Stomach smooth muscle (tissue), 2 donors: Measurements from ENCODE around the gene RAD9B.
"Not testable (repeated sequence)": the region's sequence is repeated elsewhere in the genome, so short reads cannot be mapped to it uniquely, and the experiment has no call there.

Experiments used
- H3K27ac ChIP-seq: one replicate; pipeline ENCODE4 v1.7.0; 2013; ENCODE audit warnings: mild to moderate bottlenecking, low read length, inconsistent platforms
- H3K27me3 ChIP-seq, 2 donors: one replicate each; pipeline ENCODE4 v1.7.0; 2013; ENCODE audit warnings: low read length in 2 of 2; ENCODE audit not compliant: insufficient read depth in 2 of 2, control insufficient read depth in 1 of 2
- H3K36me3 ChIP-seq, 2 donors: one replicate each; pipeline ENCODE4 v1.7.0; 2013; ENCODE audit warnings: low read length in 2 of 2; ENCODE audit not compliant: control insufficient read depth in 2 of 2, insufficient read depth in 2 of 2
- H3K4me1 ChIP-seq: one replicate; pipeline ENCODE4 v1.7.0; 2013; ENCODE audit warnings: low read length; ENCODE audit not compliant: control insufficient read depth, insufficient read depth
- H3K4me3 ChIP-seq, 2 donors: one replicate each; pipeline ENCODE4 v1.7.0; 2013; ENCODE audit warnings: low read length in 2 of 2
- H3K9ac ChIP-seq, 2 donors: one replicate each; pipeline ENCODE4 v1.7.0; 2013; ENCODE audit warnings: low read length in 2 of 2, mild to moderate bottlenecking in 1 of 2
- H3K9me3 ChIP-seq, 2 donors: one replicate each; pipeline ENCODE4 v1.7.0; 2013; ENCODE audit warnings: low read length in 2 of 2; ENCODE audit not compliant: control insufficient read depth in 2 of 2
- donor health status: healthy.
- donor health status: Pancreatic carcinoma.

The RAD9B gene

DNA sequence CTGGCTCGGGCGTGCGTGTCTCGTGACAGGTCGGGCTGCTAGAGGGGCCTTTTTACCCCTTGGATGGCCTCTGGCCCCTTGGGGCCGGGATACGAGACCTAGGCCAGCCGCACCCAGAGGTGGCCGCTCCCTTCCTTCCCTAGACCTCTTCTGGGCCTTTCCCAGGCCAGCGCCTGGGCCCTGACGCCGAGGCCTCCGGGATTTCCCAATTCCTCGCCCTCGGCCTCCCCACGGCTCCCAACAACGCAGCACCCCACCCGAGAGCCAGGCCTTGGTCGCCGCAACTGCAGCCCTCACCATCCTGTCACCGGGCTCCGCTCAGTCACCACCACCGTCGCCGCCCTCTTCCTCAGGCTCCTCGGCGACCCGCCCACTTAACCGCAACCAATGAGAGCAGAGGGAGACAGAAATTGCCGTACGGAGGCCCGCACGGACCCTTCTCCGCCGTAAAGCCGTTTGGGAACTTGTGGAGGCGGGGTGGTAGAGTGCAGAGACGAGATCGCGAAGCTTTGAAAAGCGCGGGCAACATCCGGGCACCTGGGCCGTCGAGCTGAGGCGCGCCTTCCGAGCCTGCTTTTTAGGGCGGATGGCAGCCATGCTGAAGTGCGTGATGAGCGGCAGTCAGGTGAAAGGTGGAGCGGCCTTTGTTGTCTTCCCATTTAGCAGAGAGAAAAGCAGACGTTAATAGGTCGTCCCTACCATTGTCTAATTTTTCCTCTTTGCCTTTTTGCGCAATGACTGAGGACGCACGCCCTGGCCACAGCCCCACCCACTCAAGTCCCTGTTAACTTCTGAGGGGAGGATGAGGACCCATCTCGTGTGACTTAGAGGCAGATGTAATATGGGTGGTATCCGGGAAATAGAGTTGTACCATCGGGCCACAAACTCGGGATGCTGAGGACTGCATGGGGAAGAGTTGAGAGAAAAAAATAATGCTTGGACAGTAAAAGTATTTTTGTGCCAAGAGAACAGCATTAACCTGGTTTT lies at the start of gene RAD9B, which contains the start of gene VPS29:
Gene RAD9B, plus strand, starts transcription at position 580 of the 987 bp plus-strand sequence. Its CDS starts 7 bp downstream, at position 587.
Gene VPS29, minus strand, starts transcription at position 360 of the 987 bp plus-strand sequence. Its CDS starts 60 bp downstream, at position 300.
- peak within 1 kb of the TSS; percentile 96 to 98 for H3K9ac ChIP-seq

GRCh38 chr12:110453569-110454296 lies 48.4 kb upstream of the RAD9B start:
- Histone ChIP-seq H3K36me3 (peaks cover 0 to 11% of the 10 kb centered on the region in 2 donors), H3K4me3 (no peak overlapping the region), H3K27me3 (no peaks in the 10 kb centered on the region), H3K9me3 (no peaks in the 10 kb centered on the region), H3K9ac (no peak overlapping the region), H3K4me1 (peaks cover 7% of the 10 kb centered on the region), H3K27ac (no peak overlapping the region)

More for the DNA sequence above, at the start of gene RAD9B, which contains the start of gene VPS29:
- peak within 1 kb of the TSS; percentile 85 to 96 for H3K4me3 ChIP-seq
- no peaks in the 10 kb centered on the region for H3K27me3 ChIP-seq
- no peaks in the 10 kb centered on the region for H3K36me3 ChIP-seq
- H3K27ac ChIP-seq, result peak within 1 kb of the TSS; percentile 78
- H3K9me3 ChIP-seq, result no peaks in the 10 kb centered on the region
- H3K4me1 ChIP-seq, result peaks cover 19% of the 10 kb centered on the region

DNA sequence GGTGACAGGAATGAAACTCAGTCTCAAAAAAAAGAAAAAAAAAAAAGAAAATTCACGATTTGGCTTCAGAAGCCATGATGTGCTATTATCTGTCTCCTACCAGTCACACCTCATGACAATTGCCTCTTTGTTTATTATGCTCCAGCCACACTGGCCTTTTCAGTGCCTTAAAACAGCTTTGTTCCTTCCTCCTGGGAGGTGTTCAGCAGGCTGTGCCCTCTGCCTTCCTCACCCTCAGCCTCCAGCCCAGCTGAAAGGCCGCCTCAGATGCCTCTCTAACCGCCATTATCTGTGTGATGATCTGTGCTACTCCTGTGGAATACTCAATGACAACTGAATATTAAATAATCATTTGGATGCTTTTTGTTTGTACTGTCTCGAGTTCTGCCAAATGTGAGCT lies 43.4 kb upstream of the RAD9B start:
- Histone ChIP-seq H3K27me3 (no peaks in the 10 kb centered on the region), H3K4me3 (no peak overlapping the region), H3K9me3 (no peaks in the 10 kb centered on the region), H3K36me3 (peaks cover 0 to 21% of the 10 kb centered on the region in 2 donors), H3K4me1 (no peaks in the 10 kb centered on the region), H3K9ac (no peak overlapping the region), H3K27ac (no peak overlapping the region)

GRCh38 chr12:110461189-110461588 lies 40.9 kb upstream of the RAD9B start:
- peaks cover 0 to 19% of the 10 kb centered on the region in 2 donors for H3K36me3 ChIP-seq
- not testable (repeated sequence) for H3K9me3 ChIP-seq

GRCh38 chr12:110465024-110465423 lies 37.1 kb upstream of the RAD9B start:
- Histone ChIP-seq H3K27me3 (no peaks in the 10 kb centered on the region), H3K4me3 (no peak overlapping the region), H3K9ac (no peak overlapping the region), H3K9me3 (no peaks in the 10 kb centered on the region), H3K27ac (no peak overlapping the region), H3K36me3 (peaks cover 0 to 13% of the 10 kb centered on the region in 2 donors), H3K4me1 (peaks cover 19% of the 10 kb centered on the region)

More at GRCh38 chr12:110461189-110461588, 40.9 kb upstream of the RAD9B start:
- not testable (repeated sequence) for H3K9ac ChIP-seq, H3K4me1 ChIP-seq, H3K27ac ChIP-seq, H3K4me3 ChIP-seq, H3K27me3 ChIP-seq

DNA sequence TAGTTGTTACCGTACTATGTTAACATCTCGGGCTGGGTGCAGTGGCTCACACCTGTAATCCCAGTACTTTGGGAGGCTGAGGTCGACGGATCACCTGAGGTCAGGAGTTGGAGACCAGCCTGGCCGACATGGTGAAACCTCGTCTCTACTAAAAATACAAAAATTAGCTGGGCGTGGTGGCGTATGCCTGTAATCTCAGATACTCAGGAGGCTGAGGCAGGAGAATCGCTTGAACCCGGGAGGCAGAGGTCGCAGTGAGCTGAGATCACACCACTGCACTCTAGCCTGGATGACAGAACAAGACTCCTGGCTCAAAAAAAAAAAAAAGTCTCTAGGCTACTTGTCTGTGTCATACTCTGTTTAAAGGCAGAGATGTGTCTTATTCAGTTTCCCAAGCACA lies 36.4 kb upstream of the RAD9B start:
- not testable (repeated sequence) for H3K27me3 ChIP-seq, H3K9me3 ChIP-seq, H3K4me3 ChIP-seq, H3K9ac ChIP-seq, H3K27ac ChIP-seq
- peaks cover 0 to 11% of the 10 kb centered on the region in 2 donors for H3K36me3 ChIP-seq
- H3K4me1 ChIP-seq, result peaks cover 19% of the 10 kb centered on the region

DNA sequence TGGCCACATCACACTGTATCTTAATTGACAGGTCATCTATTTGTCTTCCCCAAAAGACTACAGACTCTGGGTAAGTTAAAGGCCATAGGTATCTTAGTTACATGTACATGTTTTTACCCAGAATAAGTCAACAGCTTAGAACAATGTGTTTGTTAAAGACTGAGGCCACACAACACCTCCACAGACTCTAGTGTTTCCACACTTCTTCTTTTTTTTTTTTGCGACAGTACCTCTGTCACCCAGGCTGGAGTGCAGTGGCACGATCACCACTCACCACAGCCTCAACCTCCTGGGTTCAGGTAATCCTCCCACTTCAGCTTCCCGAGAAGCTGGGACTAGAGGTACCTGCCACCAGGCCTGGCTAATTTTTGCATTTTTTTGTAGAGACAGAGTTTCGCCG lies 35.3 kb upstream of the RAD9B start:
- peaks cover 0 to 9% of the 10 kb centered on the region in 2 donors for H3K36me3 ChIP-seq
- no peaks in the 10 kb centered on the region for H3K27me3 ChIP-seq
- no peaks in the 10 kb centered on the region for H3K9me3 ChIP-seq
- H3K9ac ChIP-seq, result peak overlapping the region in 1 of 2 donors; percentile 84
- H3K4me3 ChIP-seq, result peak overlapping the region; percentile 44 to 84
- no peak overlapping the region for H3K27ac ChIP-seq
- peaks cover 19% of the 10 kb centered on the region for H3K4me1 ChIP-seq

- Histone ChIP-seq H3K4me3 (peak overlapping the region; percentile 84 to 99), H3K36me3 (peaks cover 0 to 6% of the 10 kb centered on the region in 2 donors), H3K9ac (peak overlapping the region; percentile 84 to 97), H3K9me3 (no peaks in the 10 kb centered on the region), H3K27ac (peak overlapping the region; percentile 94), H3K4me1 (peaks cover 19% of the 10 kb centered on the region), H3K27me3 (no peaks in the 10 kb centered on the region)
These were observed 34.3 kb upstream of the RAD9B start for GRCh38 chr12:110467847-110468213.

DNA sequence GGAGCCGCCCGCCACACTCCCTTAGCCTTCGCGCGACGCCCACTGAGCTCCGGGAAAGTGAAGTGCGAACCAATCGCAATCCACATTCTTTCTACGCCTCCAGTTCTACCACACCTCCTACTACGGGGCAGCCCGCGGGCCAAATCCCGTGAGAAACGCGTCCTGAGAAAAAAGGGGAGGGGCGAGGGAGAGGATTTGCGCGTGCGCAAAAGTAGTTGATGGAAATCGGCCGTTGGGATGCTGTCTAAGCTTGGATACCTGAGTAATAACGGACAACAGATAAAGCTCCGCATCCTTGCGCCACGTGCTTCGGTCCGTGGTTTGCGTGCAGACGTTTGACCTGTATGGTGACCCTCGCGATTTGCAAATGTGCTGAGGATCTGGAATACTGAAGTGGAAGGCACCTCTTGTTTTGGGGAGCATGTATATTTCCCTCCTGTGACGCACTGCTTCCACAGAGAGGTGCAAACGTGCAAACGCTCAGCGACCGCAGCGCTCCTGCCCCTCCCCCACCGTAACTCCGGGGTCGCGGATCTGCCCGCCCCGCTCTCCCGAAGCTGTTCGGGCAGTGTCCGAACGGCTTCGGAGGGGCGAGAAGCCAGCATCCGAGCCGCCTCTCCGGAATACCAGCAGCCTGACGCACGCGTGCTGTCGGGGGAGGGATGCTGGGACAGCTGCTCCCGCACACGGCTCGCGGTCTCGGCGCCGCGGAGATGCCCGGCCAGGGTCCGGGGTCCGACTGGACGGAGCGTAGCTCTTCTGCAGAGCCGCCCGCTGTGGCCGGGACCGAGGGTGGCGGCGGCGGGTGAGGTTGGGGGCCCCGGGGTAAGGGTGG lies 33.7 kb upstream of the RAD9B start, which contains the start of the genes FAM216A and GPN3:
Gene FAM216A, plus strand, starts transcription at position 632 of the 835 bp plus-strand sequence. Its CDS starts 31 bp downstream, at position 663.
Gene GPN3, minus strand, starts transcription at position 44 of the 835 bp plus-strand sequence. CDS start 54 bp downstream, outside the sequence.
- H3K9ac ChIP-seq, result peak within 1 kb of the TSS; percentile 84 to 97
- H3K27me3 ChIP-seq, result no peaks in the 10 kb centered on the region
- peak within 1 kb of the TSS; percentile 94 for H3K27ac ChIP-seq
- no peaks in the 10 kb centered on the region for H3K9me3 ChIP-seq
- H3K36me3 ChIP-seq, result peaks cover 0 to 4% of the 10 kb centered on the region in 2 donors
- peaks cover 19% of the 10 kb centered on the region for H3K4me1 ChIP-seq
- H3K4me3 ChIP-seq, result peak within 1 kb of the TSS; percentile 84 to 99

DNA sequence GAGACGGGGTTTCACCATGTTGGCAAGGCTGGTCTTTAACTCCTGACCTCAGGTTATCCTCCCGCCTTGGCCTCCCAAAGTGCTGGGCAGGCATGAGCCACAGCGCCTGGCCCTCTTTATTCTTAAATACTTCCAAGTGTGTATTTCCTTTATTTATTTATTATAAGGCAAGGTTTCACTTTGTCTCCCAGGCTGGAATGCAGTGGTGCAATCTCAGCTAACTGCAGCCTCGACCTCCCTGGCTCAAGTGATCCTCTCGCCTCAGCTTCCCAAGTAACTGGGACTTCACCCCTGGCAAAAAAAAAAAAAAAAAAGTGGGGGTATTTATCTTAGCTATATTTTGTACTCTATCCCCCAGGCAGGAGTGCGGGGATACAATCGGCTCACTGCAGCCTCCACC lies 26.7 kb upstream of the RAD9B start:
- Histone ChIP-seq H3K4me1 (no peaks in the 10 kb centered on the region), H3K36me3 (peaks cover 0 to 2% of the 10 kb centered on the region in 2 donors), H3K27ac (no peak overlapping the region), H3K9me3 (no peaks in the 10 kb centered on the region), H3K4me3 (no peak overlapping the region), H3K9ac (no peak overlapping the region), H3K27me3 (no peaks in the 10 kb centered on the region)
